HG02973 (cell line): ENCODE results near the gene AGL.
A peak's percentile ranks its signal among the peaks of the same experiment; 100 is the strongest.
"Not testable (repeated sequence)": the region's sequence is repeated elsewhere in the genome, so short reads cannot be mapped to it uniquely, and the experiment has no call there.

Source experiments
- ATAC-seq: cut with Tn5 transposase; IDR thresholded peaks from one replicate; pipeline ENCODE4 v1.9.1; 2021; ENCODE audit warnings: moderate library complexity; ENCODE audit not compliant: unreplicated experiment

Gene AGL

GRCh38 chr1:99850459-99851291, 514 bp downstream of the AGL start:
- ATAC-seq = peak; percentile 7

- ATAC-seq = no peak
Observed at GRCh38 chr1:99851850-99852454, 1.8 kb downstream of the AGL start.

- no peak for ATAC-seq
Observed at GRCh38 chr1:99852648-99853047, 2.5 kb downstream of the AGL start.

- no peak for ATAC-seq
Observed at GRCh38 chr1:99855914-99856450, 5.8 kb downstream of the AGL start.

- not testable (repeated sequence) for ATAC-seq
Observed at GRCh38 chr1:99857041-99857440, 6.9 kb downstream of the AGL start.

GRCh38 chr1:99858286-99858685, 8.1 kb downstream of the AGL start:
- ATAC-seq = no peak

- no peak for ATAC-seq
Observed at GRCh38 chr1:99858881-99859280, 8.7 kb downstream of the AGL start.

GRCh38 chr1:99860703-99861102, 10.5 kb downstream of the AGL start:
- no peak for ATAC-seq

- ATAC-seq = no peak
Observed at GRCh38 chr1:99867682-99868081, 17.5 kb downstream of the AGL start.

- ATAC-seq = no peak
Observed at GRCh38 chr1:99869304-99869703, 19.1 kb downstream of the AGL start.

GRCh38 chr1:99869723-99870122, 19.6 kb downstream of the AGL start:
- no peak for ATAC-seq

- no peak for ATAC-seq
Observed at GRCh38 chr1:99872063-99872462, 21.9 kb downstream of the AGL start.

GRCh38 chr1:99877568-99877967, 27.4 kb downstream of the AGL start:
- no peak for ATAC-seq

GRCh38 chr1:99886179-99886578, 36.0 kb downstream of the AGL start:
- ATAC-seq = no peak

- no peak for ATAC-seq
Observed at GRCh38 chr1:99886841-99887240, 36.7 kb downstream of the AGL start.

- ATAC-seq = no peak
Observed at GRCh38 chr1:99887890-99888289, 37.7 kb downstream of the AGL start.

- no peak for ATAC-seq
Observed at GRCh38 chr1:99891997-99892396, 41.8 kb downstream of the AGL start.

- ATAC-seq = not testable (repeated sequence)
Observed at GRCh38 chr1:99903278-99903677, 53.1 kb downstream of the AGL start.

GRCh38 chr1:99906535-99906934, 56.4 kb downstream of the AGL start:
- ATAC-seq = no peak

GRCh38 chr1:99917214-99917613, 67.1 kb downstream of the AGL start:
- no peak for ATAC-seq

- ATAC-seq = no peak
Observed at GRCh38 chr1:99919220-99919619, 69.1 kb downstream of the AGL start.

- no peak for ATAC-seq
Observed at GRCh38 chr1:99934801-99935200, 84.6 kb downstream of the AGL start.
